ENCODE data around the gene TRIO. TPM values are rescaled to one million over a fixed set of nuclear protein-coding genes. Genes with fewer than 3 reads are reported as not detected.
A peak's percentile ranks its signal among the peaks of the same experiment; 100 is the strongest.

Gene TRIO
- total and polyA plus RNA-seq, 10 of the 15 experiments (the other 5 are each of a cell fraction or from before 2014, with no cell fraction given) = 5.1 to 96.4 (median 44.6) TPM

DNA sequence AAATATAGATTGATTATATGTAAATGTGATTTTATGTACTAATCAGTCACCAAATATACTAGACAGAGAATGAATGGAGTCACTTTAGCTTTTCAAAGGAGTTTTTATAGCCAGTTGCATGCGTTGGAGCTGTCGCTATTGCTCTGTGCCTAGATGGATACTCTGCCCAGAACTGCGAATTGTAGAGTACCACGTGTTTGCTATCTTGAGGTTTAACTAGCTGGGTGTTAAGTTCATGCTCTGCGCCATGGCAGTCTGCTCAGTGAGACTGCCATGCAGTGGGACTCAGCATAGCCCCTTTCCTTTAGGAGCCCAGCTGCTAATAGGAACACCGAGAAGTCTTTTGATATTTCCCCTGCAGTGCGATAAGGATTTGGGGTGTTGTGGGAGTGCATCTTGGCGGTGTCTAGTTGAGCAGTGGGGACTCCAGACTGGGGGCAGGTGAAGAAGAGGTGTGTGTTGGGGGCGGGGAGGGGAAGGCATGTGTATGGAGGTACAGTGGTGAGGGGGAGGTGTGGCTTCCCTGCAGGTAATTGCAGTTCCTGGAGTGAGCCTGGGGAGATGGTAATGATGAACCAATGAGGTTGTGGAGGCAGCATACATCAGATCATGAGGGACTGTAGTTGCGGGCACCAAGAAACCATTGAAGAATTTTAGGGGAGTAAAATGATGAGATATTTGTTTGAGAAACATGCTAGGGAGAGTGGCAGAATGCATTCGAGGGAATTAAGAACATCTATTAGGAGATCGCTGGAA lies 118.9 kb downstream of the TRIO start:
- 96% methylated on average over 11 of the region's 12 CpGs for WGBS (ENCODE audit: insufficient coverage, insufficient replicate concordance, low lambda C conversion rate, missing lambda C conversion rate)
- in situ Hi-C loops (cut with MboI) (no loop called here), intact Hi-C loops (cut with micrococcal nuclease; ENCODE audit: unreplicated experiment) (no loop called here)
- no TSS peak for BruUV-seq (replicated peaks)
- Histone ChIP-seq H3K9me3 (replicated peaks; ENCODE audit: control insufficient read depth, insufficient read depth, low read length) (no peaks in the 10 kb centered on the region; the same call in 1 of the 3 replicates), H3K27me3 (replicated peaks in 1 of 2; ENCODE audit: control insufficient read depth in 2 of 2, insufficient read depth in 2 of 2, low read length in 1 of 2) (no peaks in the 10 kb centered on the region), H4K20me1 (ENCODE audit: control insufficient read depth, insufficient read depth) (peaks cover 4% of the 10 kb centered on the region; the same call in 1 of the 2 replicates), H3K4me3 (no peak overlapping the region), H3K36me3 (ENCODE audit: control insufficient read depth in 2 of 2, insufficient read depth in 2 of 2, low read length in 1 of 2) (no peaks in the 10 kb centered on the region), H3K9ac (ENCODE audit: control insufficient read depth, insufficient read depth, low read length) (no peak overlapping the region), H3K27ac (ENCODE audit: control insufficient read depth, insufficient read depth) (0 out of 2 replicates have a peak overlapping the region, but pooled peaks have one; percentile 24), H3K4me1 (ENCODE audit: control insufficient read depth, insufficient read depth, low read length) (peaks cover 45% of the 10 kb centered on the region), H3K79me2 (ENCODE audit: control insufficient read depth, insufficient read depth, low read length) (peaks cover 89% of the 10 kb centered on the region), H2AFZ (ENCODE audit: control insufficient read depth, low read depth, low read length) (no peak overlapping the region), H3K4me2 (ENCODE audit: control insufficient read depth, insufficient read depth) (no peak overlapping the region)
- FAIRE-seq (no peak), DNase-seq (ENCODE audit: low read depth, low spot score) (no peak), ATAC-seq (no peak)
- ChIA-PET SMC1A (ENCODE audit: uncharacterized antibody, unreplicated experiment) (interaction anchor here (0.9 to 7.3 kb wide), 5 partner anchors 9 to 49 kb away, joined by 5 to 166 read pairs (median 9); no protein-coding TSS in a partner anchor), CTCF (interaction anchor here (0.7 to 5.0 kb wide), 4 partner anchors 7 to 53 kb away, joined by 3 to 39 read pairs (median 8); no protein-coding TSS in a partner anchor), POLR2A (interaction anchor here (0.6 to 6.8 kb wide), 3 partner anchors 41 to 143 kb away, joined by 3 to 64 read pairs (median 3); no protein-coding TSS in a partner anchor), RAD21 (ENCODE audit: unreplicated experiment) (interaction anchor here (0.8 to 2.7 kb wide), 4 partner anchors 12 to 113 kb away, joined by 3 to 21 read pairs (median 3); no protein-coding TSS in a partner anchor)
- TF ChIP-seq YBX1 (IDR thresholded peaks at IDR 0.05) = no peak
- no peak for TF ChIP-seq NFXL1 (IDR thresholded peaks at IDR 0.05; ENCODE audit: borderline replicate concordance)

DNA sequence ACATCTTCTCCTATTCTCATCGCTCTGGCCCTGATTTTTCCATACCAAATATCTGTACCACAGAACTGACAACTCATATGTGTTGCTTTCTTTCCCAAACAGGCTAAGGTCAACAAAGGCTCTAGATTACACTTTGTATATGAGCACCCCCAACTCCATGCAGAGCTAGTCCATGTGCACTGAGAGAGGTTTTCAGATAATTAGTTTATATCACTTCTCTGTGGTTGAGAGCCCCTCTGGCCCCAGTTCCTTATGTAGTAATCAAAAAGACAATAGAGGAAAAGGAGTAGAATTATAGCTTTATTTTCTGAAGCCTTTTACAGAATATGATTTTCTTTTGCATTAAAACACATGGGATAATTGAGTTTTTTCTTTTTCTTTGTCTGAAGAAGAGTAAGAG lies 120.0 kb downstream of the TRIO start:
- Histone ChIP-seq H4K20me1 (ENCODE audit: control insufficient read depth, insufficient read depth) (peaks cover 4% of the 10 kb centered on the region; the same call in 1 of the 2 replicates), H3K4me3 (no peak overlapping the region), H2AFZ (ENCODE audit: control insufficient read depth, low read depth, low read length) (no peak overlapping the region), H3K9ac (ENCODE audit: control insufficient read depth, insufficient read depth, low read length) (no peak overlapping the region), H3K4me2 (ENCODE audit: control insufficient read depth, insufficient read depth) (no peak overlapping the region), H3K9me3 (replicated peaks; ENCODE audit: control insufficient read depth, insufficient read depth, low read length) (no peaks in the 10 kb centered on the region), H3K4me1 (ENCODE audit: control insufficient read depth, insufficient read depth, low read length) (peaks cover 41% of the 10 kb centered on the region), H3K27me3 (replicated peaks in 1 of 2; ENCODE audit: control insufficient read depth in 2 of 2, insufficient read depth in 2 of 2, low read length in 1 of 2) (no peaks in the 10 kb centered on the region), H3K27ac (ENCODE audit: control insufficient read depth, insufficient read depth) (no peak overlapping the region), H3K79me2 (ENCODE audit: control insufficient read depth, insufficient read depth, low read length) (peaks cover 89% of the 10 kb centered on the region), H3K36me3 (ENCODE audit: control insufficient read depth in 2 of 2, insufficient read depth in 2 of 2, low read length in 1 of 2) (no peaks in the 10 kb centered on the region)
- ChIA-PET RAD21 (ENCODE audit: unreplicated experiment) (interaction anchor here (1.0 to 3.7 kb wide), 4 partner anchors 22 to 154 kb away, joined by 3 to 57 read pairs (median 5); no protein-coding TSS in a partner anchor), SMC1A (ENCODE audit: uncharacterized antibody, unreplicated experiment) (interaction anchor here (1.1 to 3.2 kb wide), 5 partner anchors 12 to 155 kb away, joined by 5 to 18 read pairs (median 9); no protein-coding TSS in a partner anchor), CTCF (interaction anchor here (1.0 to 10.4 kb wide), 4 partner anchors 24 to 152 kb away, joined by 3 to 137 read pairs (median 4); no protein-coding TSS in a partner anchor), POLR2A (interaction anchor here (0.8 to 1.1 kb wide), 2 partner anchors 54 to 93 kb away, joined by 3 to 4 read pairs; no protein-coding TSS in a partner anchor)
- FAIRE-seq (no peak), ATAC-seq (no peak), DNase-seq (ENCODE audit: low read depth, low spot score) (no peak)
- WGBS (ENCODE audit: insufficient coverage, insufficient replicate concordance, low lambda C conversion rate, missing lambda C conversion rate) = 100% methylated on average over 1 of the region's 1 CpG
- in situ Hi-C loops (cut with MboI) (no loop called here), intact Hi-C loops (cut with micrococcal nuclease; ENCODE audit: unreplicated experiment) (no loop called here)
- TF ChIP-seq, protein P1, sequence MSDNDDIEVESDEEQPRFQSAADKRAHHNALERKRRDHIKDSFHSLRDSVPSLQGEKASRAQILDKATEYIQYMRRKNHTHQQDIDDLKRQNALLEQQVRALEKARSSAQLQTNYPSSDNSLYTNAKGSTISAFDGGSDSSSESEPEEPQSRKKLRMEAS (IDR thresholded peaks at IDR 0.05; ENCODE audit: low read depth, low read length) = no peak
- TF ChIP-seq TBL1XR1 (IDR thresholded peaks at IDR 0.05; ENCODE audit: low read depth, low read length) = no peak
- TF ChIP-seq RAD51 (IDR thresholded peaks at IDR 0.05) = no peak
- no peak for TF ChIP-seq JUND (IDR thresholded peaks at IDR 0.05; ENCODE audit: low read depth, low read length)
- TF ChIP-seq RB1 (IDR thresholded peaks at IDR 0.05; ENCODE audit: borderline replicate concordance) = no peak
- no peak for TF ChIP-seq CHD2 (IDR thresholded peaks at IDR 0.05; ENCODE audit: borderline replicate concordance, low read depth, low read length)
- TF ChIP-seq TCF12 (IDR thresholded peaks at IDR 0.05; ENCODE audit: low read depth, low read length) = no peak
- no peak for TF ChIP-seq TARDBP (IDR thresholded peaks at IDR 0.05; ENCODE audit: borderline replicate concordance)
- BruUV-seq (replicated peaks) = no TSS peak
